GM23338 (cell line): ENCODE measurements around the gene TFAP2E.

Experiments
- CTCF ChIP-seq, 2 experiments: fragments of 200-600 bp in 1 of 2; sonication (generic) in 1 of 2; conservative IDR thresholded peaks; 2 replicates each; pipeline versions ENCODE4 v1.5.1 to v1.6.1; 2016 to 2017; ENCODE audit warnings: antibody characterized with exemption in 2 of 2, low read depth in 2 of 2, mild to moderate bottlenecking in 2 of 2, moderate library complexity in 1 of 2
- EZH2 ChIP-seq: fragments of 200-600 bp; sonication (generic); IDR thresholded peaks from one replicate; pipeline ENCODE4 v1.8.0; 2017; ENCODE audit warnings: antibody characterized with exemption, mild to moderate bottlenecking, low read depth; ENCODE audit not compliant: unreplicated experiment
- POLR2AphosphoS5 ChIP-seq: IDR thresholded peaks from 2 replicates; pipeline ENCODE4 v1.6.1; 2016; ENCODE audit warnings: antibody characterized with exemption, low read depth
- TF ChIP-seq, protein P1 (sequence below): IDR thresholded peaks from 2 replicates; pipeline ENCODE4 v1.6.1; 2016; ENCODE audit warnings: antibody characterized with exemption

GRCh38 chr1:35539824-35540261 is 33.3 kb upstream of the TFAP2E start:
- TF ChIP-seq CTCF (conservative IDR thresholded peaks at IDR 0.05; ENCODE audit: low read depth in 2 of 2) (no peak), EZH2 (no peak), POLR2AphosphoS5 (no peak)
- TF ChIP-seq, protein P1, sequence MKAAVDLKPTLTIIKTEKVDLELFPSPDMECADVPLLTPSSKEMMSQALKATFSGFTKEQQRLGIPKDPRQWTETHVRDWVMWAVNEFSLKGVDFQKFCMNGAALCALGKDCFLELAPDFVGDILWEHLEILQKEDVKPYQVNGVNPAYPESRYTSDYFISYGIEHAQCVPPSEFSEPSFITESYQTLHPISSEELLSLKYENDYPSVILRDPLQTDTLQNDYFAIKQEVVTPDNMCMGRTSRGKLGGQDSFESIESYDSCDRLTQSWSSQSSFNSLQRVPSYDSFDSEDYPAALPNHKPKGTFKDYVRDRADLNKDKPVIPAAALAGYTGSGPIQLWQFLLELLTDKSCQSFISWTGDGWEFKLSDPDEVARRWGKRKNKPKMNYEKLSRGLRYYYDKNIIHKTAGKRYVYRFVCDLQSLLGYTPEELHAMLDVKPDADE: no peak
